CD14-positive monocyte (primary cell): Measurements from ENCODE around the gene MEAF6. TPM values are rescaled to one million over a fixed set of nuclear protein-coding genes. Genes with fewer than 3 reads are reported as not detected.

Source experiments
- DNase-seq, 3 donors: peaks; one replicate each; pipeline ENCODE4 v3.0.0-alpha.2; 2011 to 2022
- H2AFZ ChIP-seq: 2 replicates; pipeline ENCODE4 v1.6.0; 2012; ENCODE audit warnings: mild to moderate bottlenecking, low read depth, low read length, inconsistent platforms; ENCODE audit not compliant: insufficient read depth, poor library complexity, severe bottlenecking
- H3K27ac ChIP-seq, 2 donors: 1 replicate in 1 of 2; 2 replicates in 1 of 2; pipeline ENCODE4 v1.5.1; 2012 to 2013; ENCODE audit warnings: low read length in 2 of 2, control low read depth in 1 of 2, inconsistent platforms in 1 of 2, low read depth in 1 of 2, mild to moderate bottlenecking in 1 of 2
- H3K27me3 ChIP-seq, 2 donors: one replicate each; pipeline versions ENCODE4 v1.6.0 to v1.6.1; 2011 to 2013; ENCODE audit warnings: low read length in 2 of 2; ENCODE audit not compliant: control insufficient read depth in 2 of 2, insufficient read depth in 2 of 2
- H3K36me3 ChIP-seq, 2 donors: replicated peaks in 1 of 2; 1 replicate in 1 of 2; 2 replicates in 1 of 2; pipeline versions ENCODE4 v1.5.1 to v1.6.1; 2012 to 2013; ENCODE audit warnings: low read length in 2 of 2, control low read depth in 1 of 2, inconsistent platforms in 1 of 2, mild to moderate bottlenecking in 1 of 2; ENCODE audit not compliant: insufficient read depth in 2 of 2, control insufficient read depth in 1 of 2
- H3K4me1 ChIP-seq, 2 donors: 1 replicate in 1 of 2; 2 replicates in 1 of 2; pipeline versions ENCODE4 v1.5.1 to v1.6.1; 2012 to 2013; ENCODE audit warnings: low read length in 2 of 2, control low read depth in 1 of 2, inconsistent platforms in 1 of 2, mild to moderate bottlenecking in 1 of 2, moderate library complexity in 1 of 2; ENCODE audit not compliant: insufficient read depth in 2 of 2, control insufficient read depth in 1 of 2
- H3K4me2 ChIP-seq: replicated peaks from 2 replicates; pipeline ENCODE3; 2012; ENCODE audit warnings: low read length, moderate library complexity, mild to moderate bottlenecking; ENCODE audit not compliant: poor library complexity, severe bottlenecking; ENCODE audit errors: extremely low read depth
- H3K4me3 ChIP-seq, 3 experiments: fragments of 200-600 bp in 1 of 3; sonication (generic) in 1 of 3; replicated peaks in 1 of 3; 1 replicate in 2 of 3; 2 replicates in 1 of 3; pipeline ENCODE4 v1.5.1; 2011 to 2013; ENCODE audit warnings: low read length in 3 of 3, mild to moderate bottlenecking in 3 of 3, control low read depth in 2 of 3, low read depth in 2 of 3, inconsistent platforms in 1 of 3, moderate library complexity in 1 of 3
- H3K79me2 ChIP-seq: 2 replicates; pipeline ENCODE4 v1.6.0; 2012; ENCODE audit warnings: mild to moderate bottlenecking, control low read depth, inconsistent platforms, low read length, moderate library complexity; ENCODE audit not compliant: insufficient read depth
- H3K9ac ChIP-seq: 2 replicates; pipeline ENCODE4 v1.6.0; 2017; ENCODE audit warnings: low read length, mild to moderate bottlenecking; ENCODE audit not compliant: insufficient read depth, poor library complexity, severe bottlenecking
- H3K9me3 ChIP-seq, 2 donors: replicated peaks in 1 of 2; 1 replicate in 1 of 2; 2 replicates in 1 of 2; pipeline versions ENCODE4 v1.5.1 to v1.6.1; 2012 to 2013; ENCODE audit warnings: low read length in 2 of 2, control low read depth in 1 of 2; ENCODE audit not compliant: control insufficient read depth in 1 of 2, insufficient read depth in 1 of 2
- H4K20me1 ChIP-seq: 2 replicates; pipeline ENCODE4 v1.6.0; 2012; ENCODE audit warnings: mild to moderate bottlenecking, low read length, control low read depth, moderate library complexity; ENCODE audit not compliant: insufficient read depth
- H3K27ac Mint-ChIP-seq, 7 donors: one replicate each; pipeline ENCODE4 v1.8.0; 2020; ENCODE audit warnings: mild to moderate bottlenecking in 7 of 7, mixed read lengths in 7 of 7, moderate library complexity in 6 of 7, inconsistent platforms in 2 of 7
- H3K27me3 Mint-ChIP-seq, 3 donors: one replicate each; pipeline ENCODE4 v1.8.0; 2021 to 2022; ENCODE audit warnings: low read depth in 3 of 3, mild to moderate bottlenecking in 3 of 3, mixed read lengths in 3 of 3, moderate library complexity in 3 of 3, inconsistent platforms in 1 of 3
- H3K36me3 Mint-ChIP-seq, 2 donors: one replicate each; pipeline ENCODE4 v1.8.0; 2020; ENCODE audit warnings: mixed read lengths in 2 of 2, inconsistent platforms in 1 of 2, mild to moderate bottlenecking in 1 of 2
- H3K4me1 Mint-ChIP-seq: one replicate; pipeline ENCODE4 v1.8.0; 2020; ENCODE audit warnings: mild to moderate bottlenecking, mixed read lengths
- H3K4me3 Mint-ChIP-seq, 2 donors: one replicate each; pipeline ENCODE4 v1.8.0; 2020; ENCODE audit warnings: mild to moderate bottlenecking in 2 of 2, mixed read lengths in 2 of 2, moderate library complexity in 1 of 2
- H3K9me3 Mint-ChIP-seq, 7 donors: one replicate each; pipeline ENCODE4 v1.8.0; 2020 to 2022; ENCODE audit warnings: mixed read lengths in 7 of 7, mild to moderate bottlenecking in 6 of 7, moderate library complexity in 6 of 7, inconsistent platforms in 2 of 7
- CTCF ChIP-seq: fragments of 200-600 bp; IDR thresholded peaks from one replicate; pipeline ENCODE4 v1.8.0; 2022; ENCODE audit warnings: antibody characterized with exemption, mild to moderate bottlenecking
- WGBS: methylation state at CpG from one replicate; pipeline ENCODE4 v1.1.5; 2013; ENCODE audit warnings: missing lambda C conversion rate; ENCODE audit not compliant: insufficient coverage; 5-methylcytosine and 5-hydroxymethylcytosine counted together
- intact Hi-C, 2 donors: fragments of 100-400 bp; cut with micrococcal nuclease; formaldehyde crosslinking; loops; one replicate each; pipeline versions ENCODE4 v1.15.0 to v1.15.1; 2023
- polyA plus RNA-seq, 3 donors: library from polyadenylated mRNA; depleted of rRNA in 1 of 3; unstranded in 2 of 3; stranded (reverse) in 1 of 3; fragments of 300-500 nt in 2 of 3; fragments of >200 nt in 1 of 3; fragmentation: Illumina TruSeq in 2 of 3; gene quantifications; 1 replicate in 2 of 3; 2 replicates in 1 of 3; pipeline ENCODE4 v1.2.3, GENCODE V29; 2012 to 2021

The MEAF6 gene
- polyA plus RNA-seq, 3 donors = 56.7 to 99.8 (median 79.2) TPM

GRCh38 chr1:37559080-37559479 is 44.5 kb upstream of the MEAF6 start:
- intact Hi-C loops = loop anchor here (5.0 to 10.0 kb wide), 3 partner anchors 38 to 456 kb away; partner anchors contain the start of genes GNL2 (in 1 of the 2) and UTP11 (in 1 of the 2)
- H2AFZ ChIP-seq = no peak overlapping the region

GRCh38 chr1:37558411-37558810 is 43.8 kb upstream of the MEAF6 start:
- WGBS = 79% methylated on average over 1 of the region's 1 CpG
- Mint-ChIP-seq H3K4me1 (peaks cover 12% of the 10 kb centered on the region), H3K9me3 (peaks cover 0 to 9% (median 0%) of the 10 kb centered on the region in 7 donors), H3K27me3 (no peaks in the 10 kb centered on the region), H3K27ac (peak overlapping the region in 1 of 7 donors; percentile 19), H3K36me3 (peaks cover 2 to 4% of the 10 kb centered on the region in 2 donors), H3K4me3 (no peak overlapping the region)
- H3K27ac ChIP-seq = no peak overlapping the region
- peaks cover 2 to 11% of the 10 kb centered on the region in 2 donors for H3K36me3 ChIP-seq
- peaks cover 3 to 14% of the 10 kb centered on the region in 2 donors for H3K4me1 ChIP-seq
- no peaks in the 10 kb centered on the region for H3K27me3 ChIP-seq
- no peak overlapping the region for H2AFZ ChIP-seq
- H3K4me2 ChIP-seq = no peak overlapping the region
- no peak overlapping the region for H3K9ac ChIP-seq
- H3K4me3 ChIP-seq = no peak overlapping the region
- TF ChIP-seq CTCF = no peak
- intact Hi-C loops = loop anchor here (5.0 to 10.0 kb wide), 3 partner anchors 39 to 456 kb away; partner anchors contain the start of genes GNL2 (in 1 of the 2) and UTP11 (in 1 of the 2)
- no peaks in the 10 kb centered on the region for H4K20me1 ChIP-seq
- DNase-seq = no peak
- H3K79me2 ChIP-seq = peaks cover 7% of the 10 kb centered on the region
- no peaks in the 10 kb centered on the region for H3K9me3 ChIP-seq

More at GRCh38 chr1:37559080-37559479, 44.5 kb upstream of the MEAF6 start:
- Histone ChIP-seq H3K27ac (no peak overlapping the region), H3K4me3 (no peak overlapping the region), H4K20me1 (no peaks in the 10 kb centered on the region), H3K79me2 (peaks cover under 1% of the 10 kb centered on the region), H3K36me3 (peaks cover 2 to 15% of the 10 kb centered on the region in 2 donors), H3K4me2 (no peak overlapping the region), H3K4me1 (peaks cover 0 to 11% of the 10 kb centered on the region in 2 donors), H3K9ac (no peak overlapping the region), H3K9me3 (no peaks in the 10 kb centered on the region), H3K27me3 (no peaks in the 10 kb centered on the region)
- Mint-ChIP-seq H3K27ac (no peak overlapping the region), H3K4me3 (no peak overlapping the region), H3K36me3 (peaks cover 2 to 5% of the 10 kb centered on the region in 2 donors), H3K27me3 (no peaks in the 10 kb centered on the region), H3K9me3 (peaks cover 0 to 9% (median 0%) of the 10 kb centered on the region in 7 donors), H3K4me1 (peaks cover 10% of the 10 kb centered on the region)
- TF ChIP-seq CTCF = no peak
- 81% methylated on average over 4 of the region's 7 CpGs for WGBS
- DNase-seq = no peak
